ENCODE data around the gene SHLD2. TPM values are rescaled to one million over a fixed set of nuclear protein-coding genes. Genes with fewer than 3 reads are reported as not detected.
A peak's percentile ranks its signal among the peaks of the same experiment; 100 is the strongest.

SHLD2 gene
- total and polyA plus RNA-seq, 2 of the 13 experiments (the other 11 are each of a cell fraction or from before 2014, with no cell fraction given) = 25.7 to 53.7 TPM

DNA sequence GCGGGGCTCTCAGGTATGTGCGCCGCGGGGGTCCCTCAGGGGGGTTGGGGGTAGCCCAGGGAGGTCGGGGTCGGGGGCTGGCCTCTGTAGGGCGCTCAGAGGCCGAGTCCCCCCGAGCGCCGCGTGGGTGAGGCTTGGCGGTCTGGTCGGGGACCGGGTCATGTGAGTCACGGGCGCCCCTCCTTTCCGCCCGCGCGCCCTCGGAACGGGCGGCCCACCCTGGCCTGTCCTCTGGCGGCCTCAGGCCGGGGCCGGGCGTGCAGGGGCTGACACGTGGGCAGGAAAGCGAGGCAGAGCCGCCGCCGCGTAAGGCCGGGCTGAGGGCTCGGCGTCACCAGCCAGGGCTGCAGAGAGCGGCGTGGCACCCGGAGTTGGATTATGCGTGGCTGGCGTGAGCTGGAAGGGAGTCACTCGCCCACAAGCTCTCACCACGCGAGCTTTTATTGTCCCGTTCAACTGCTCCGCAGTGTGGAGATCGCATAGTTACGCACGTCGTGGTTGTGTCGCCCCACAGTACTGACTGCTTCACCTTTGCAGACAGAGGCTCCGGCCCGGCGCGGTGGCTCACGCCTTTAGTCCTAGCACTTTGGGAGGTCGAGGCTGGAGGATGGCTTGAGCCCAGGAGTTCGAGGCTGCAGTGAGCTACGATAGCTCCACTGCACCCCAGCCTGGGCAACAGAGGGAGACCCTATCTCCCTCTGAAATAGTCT lies 385 bp downstream of the SHLD2 start (continued):
- TF ChIP-seq, protein P1, sequence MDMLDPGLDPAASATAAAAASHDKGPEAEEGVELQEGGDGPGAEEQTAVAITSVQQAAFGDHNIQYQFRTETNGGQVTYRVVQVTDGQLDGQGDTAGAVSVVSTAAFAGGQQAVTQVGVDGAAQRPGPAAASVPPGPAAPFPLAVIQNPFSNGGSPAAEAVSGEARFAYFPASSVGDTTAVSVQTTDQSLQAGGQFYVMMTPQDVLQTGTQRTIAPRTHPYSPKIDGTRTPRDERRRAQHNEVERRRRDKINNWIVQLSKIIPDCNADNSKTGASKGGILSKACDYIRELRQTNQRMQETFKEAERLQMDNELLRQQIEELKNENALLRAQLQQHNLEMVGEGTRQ (IDR thresholded peaks at IDR 0.05; ENCODE audit: low read depth, low read length) = no peak
- TF ChIP-seq, protein P1 (CRISPR knock-in tag; IDR thresholded peaks at IDR 0.05; ENCODE audit: borderline replicate concordance) = no peak
- 0 out of 2 replicates have a peak, but pooled peaks have one; percentile 27 for TF ChIP-seq MIER2 (CRISPR knock-in tag; IDR thresholded peaks at IDR 0.05)
- no peak for TF ChIP-seq ZSCAN29 (CRISPR knock-in tag; conservative IDR thresholded peaks at IDR 0.05)
- peak; percentile 53; the same call in 1 of the 2 replicates for TF ChIP-seq ZNF776 (CRISPR knock-in tag; IDR thresholded peaks at IDR 0.05)
- peak; percentile 94 for TF ChIP-seq HES4 (CRISPR knock-in tag; IDR thresholded peaks at IDR 0.05; ENCODE audit: borderline replicate concordance)
- TF ChIP-seq, protein P2, sequence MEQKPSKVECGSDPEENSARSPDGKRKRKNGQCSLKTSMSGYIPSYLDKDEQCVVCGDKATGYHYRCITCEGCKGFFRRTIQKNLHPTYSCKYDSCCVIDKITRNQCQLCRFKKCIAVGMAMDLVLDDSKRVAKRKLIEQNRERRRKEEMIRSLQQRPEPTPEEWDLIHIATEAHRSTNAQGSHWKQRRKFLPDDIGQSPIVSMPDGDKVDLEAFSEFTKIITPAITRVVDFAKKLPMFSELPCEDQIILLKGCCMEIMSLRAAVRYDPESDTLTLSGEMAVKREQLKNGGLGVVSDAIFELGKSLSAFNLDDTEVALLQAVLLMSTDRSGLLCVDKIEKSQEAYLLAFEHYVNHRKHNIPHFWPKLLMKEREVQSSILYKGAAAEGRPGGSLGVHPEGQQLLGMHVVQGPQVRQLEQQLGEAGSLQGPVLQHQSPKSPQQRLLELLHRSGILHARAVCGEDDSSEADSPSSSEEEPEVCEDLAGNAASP (CRISPR knock-in tag; IDR thresholded peaks at IDR 0.05; ENCODE audit: borderline replicate concordance) = peak; percentile 84
- TF ChIP-seq ZFP90 (CRISPR knock-in tag; IDR thresholded peaks at IDR 0.05; ENCODE audit: borderline replicate concordance) = peak; percentile 78; the same call in 1 of the 2 replicates
- TF ChIP-seq, protein P3, sequence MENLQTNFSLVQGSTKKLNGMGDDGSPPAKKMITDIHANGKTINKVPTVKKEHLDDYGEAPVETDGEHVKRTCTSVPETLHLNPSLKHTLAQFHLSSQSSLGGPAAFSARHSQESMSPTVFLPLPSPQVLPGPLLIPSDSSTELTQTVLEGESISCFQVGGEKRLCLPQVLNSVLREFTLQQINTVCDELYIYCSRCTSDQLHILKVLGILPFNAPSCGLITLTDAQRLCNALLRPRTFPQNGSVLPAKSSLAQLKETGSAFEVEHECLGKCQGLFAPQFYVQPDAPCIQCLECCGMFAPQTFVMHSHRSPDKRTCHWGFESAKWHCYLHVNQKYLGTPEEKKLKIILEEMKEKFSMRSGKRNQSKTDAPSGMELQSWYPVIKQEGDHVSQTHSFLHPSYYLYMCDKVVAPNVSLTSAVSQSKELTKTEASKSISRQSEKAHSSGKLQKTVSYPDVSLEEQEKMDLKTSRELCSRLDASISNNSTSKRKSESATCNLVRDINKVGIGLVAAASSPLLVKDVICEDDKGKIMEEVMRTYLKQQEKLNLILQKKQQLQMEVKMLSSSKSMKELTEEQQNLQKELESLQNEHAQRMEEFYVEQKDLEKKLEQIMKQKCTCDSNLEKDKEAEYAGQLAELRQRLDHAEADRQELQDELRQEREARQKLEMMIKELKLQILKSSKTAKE (CRISPR knock-in tag; IDR thresholded peaks at IDR 0.05; ENCODE audit: borderline replicate concordance) = 0 out of 2 replicates have a peak, but pooled peaks have one; percentile 38
- TF ChIP-seq, protein P4, sequence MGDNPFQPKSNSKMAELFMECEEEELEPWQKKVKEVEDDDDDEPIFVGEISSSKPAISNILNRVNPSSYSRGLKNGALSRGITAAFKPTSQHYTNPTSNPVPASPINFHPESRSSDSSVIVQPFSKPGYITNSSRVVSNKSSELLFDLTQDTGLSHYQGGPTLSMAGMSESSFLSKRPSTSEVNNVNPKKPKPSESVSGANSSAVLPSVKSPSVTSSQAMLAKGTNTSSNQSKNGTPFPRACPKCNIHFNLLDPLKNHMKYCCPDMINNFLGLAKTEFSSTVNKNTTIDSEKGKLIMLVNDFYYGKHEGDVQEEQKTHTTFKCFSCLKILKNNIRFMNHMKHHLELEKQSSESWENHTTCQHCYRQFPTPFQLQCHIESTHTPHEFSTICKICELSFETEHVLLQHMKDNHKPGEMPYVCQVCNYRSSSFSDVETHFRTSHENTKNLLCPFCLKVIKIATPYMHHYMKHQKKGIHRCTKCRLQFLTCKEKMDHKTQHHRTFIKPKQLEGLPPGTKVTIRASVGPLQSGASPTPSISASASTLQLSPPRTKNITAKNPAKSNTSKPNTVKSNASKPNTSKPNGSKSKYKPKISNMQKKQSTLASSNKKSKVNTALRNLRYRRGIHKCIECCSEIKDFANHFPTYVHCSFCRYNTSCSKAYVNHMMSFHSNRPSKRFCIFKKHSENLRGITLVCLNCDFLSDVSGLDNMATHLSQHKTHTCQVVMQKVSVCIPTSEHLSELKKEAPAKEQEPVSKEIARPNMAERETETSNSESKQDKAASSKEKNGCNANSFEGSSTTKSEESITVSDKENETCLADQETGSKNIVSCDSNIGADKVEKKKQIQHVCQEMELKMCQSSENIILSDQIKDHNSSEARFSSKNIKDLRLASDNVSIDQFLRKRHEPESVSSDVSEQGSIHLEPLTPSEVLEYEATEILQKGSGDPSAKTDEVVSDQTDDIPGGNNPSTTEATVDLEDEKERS (CRISPR knock-in tag; IDR thresholded peaks at IDR 0.05) = peak; percentile 70; the same call in 1 of the 2 replicates
- 0 out of 2 replicates have a peak, but pooled peaks have one; percentile 27 for TF ChIP-seq NFYC (CRISPR knock-in tag; IDR thresholded peaks at IDR 0.05)
- 0 out of 2 replicates have a peak, but pooled peaks have one; percentile 10 for TF ChIP-seq ZNF709 (CRISPR knock-in tag; IDR thresholded peaks at IDR 0.05)
- TF ChIP-seq ZC3H4 (CRISPR knock-in tag; IDR thresholded peaks at IDR 0.05; ENCODE audit: borderline replicate concordance) = 0 out of 2 replicates have a peak, but pooled peaks have one; percentile 54
- no peak for TF ChIP-seq U2AF2 (IDR thresholded peaks at IDR 0.05; ENCODE audit: low read depth, low read length)
- TF ChIP-seq HNRNPUL1 (IDR thresholded peaks at IDR 0.05; ENCODE audit: low read depth, low read length) = no peak
- 0 out of 2 replicates have a peak, but pooled peaks have one; percentile 23 for TF ChIP-seq ZNF256 (CRISPR knock-in tag; conservative IDR thresholded peaks at IDR 0.05)
- TF ChIP-seq POLR2A (IDR thresholded peaks at IDR 0.05; ENCODE audit: insufficient read depth in 1 of 2, low read depth in 2 of 2, low read length in 2 of 2) = peak; percentile 86 to 90
- TF ChIP-seq, protein P5, sequence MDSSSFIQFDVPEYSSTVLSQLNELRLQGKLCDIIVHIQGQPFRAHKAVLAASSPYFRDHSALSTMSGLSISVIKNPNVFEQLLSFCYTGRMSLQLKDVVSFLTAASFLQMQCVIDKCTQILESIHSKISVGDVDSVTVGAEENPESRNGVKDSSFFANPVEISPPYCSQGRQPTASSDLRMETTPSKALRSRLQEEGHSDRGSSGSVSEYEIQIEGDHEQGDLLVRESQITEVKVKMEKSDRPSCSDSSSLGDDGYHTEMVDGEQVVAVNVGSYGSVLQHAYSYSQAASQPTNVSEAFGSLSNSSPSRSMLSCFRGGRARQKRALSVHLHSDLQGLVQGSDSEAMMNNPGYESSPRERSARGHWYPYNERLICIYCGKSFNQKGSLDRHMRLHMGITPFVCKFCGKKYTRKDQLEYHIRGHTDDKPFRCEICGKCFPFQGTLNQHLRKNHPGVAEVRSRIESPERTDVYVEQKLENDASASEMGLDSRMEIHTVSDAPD (CRISPR knock-in tag; IDR thresholded peaks at IDR 0.05) = no peak
- TF ChIP-seq KDM3A (CRISPR knock-in tag; IDR thresholded peaks at IDR 0.05; ENCODE audit: low read depth) = 0 out of 2 replicates have a peak, but pooled peaks have one; percentile 27
